HepG2 (cell line): ENCODE measurements around the gene FOXS1. TPM values are rescaled to one million over a fixed set of nuclear protein-coding genes. Genes with fewer than 3 reads are reported as not detected.
A peak's percentile ranks its signal among the peaks of the same experiment; 100 is the strongest.

Source experiments
- ATAC-seq: fragments of 200-7000 bp; cut with Tn5 transposase; 3 replicates; pipeline ENCODE4 v1.9.1; 2020; ENCODE audit warnings: mild to moderate bottlenecking, moderate library complexity
- BruUV-seq: library from RNA; stranded (reverse); fragments of 400-500 nt; replicated peaks from 2 replicates; lab custom pipeline; 2021; lab: Mats Ljungman, UMichigan
- CTCF ChIA-PET: fragments of 300-600 bp; formaldehyde crosslinking; extraction: SDS; loops from one replicate; lab custom pipeline; 2021; ENCODE audit warnings: low total read pairs, inconsistent platforms, low intra/inter-chr PET ratio; lab: Yijun Ruan, JAX
- POLR2A ChIA-PET: fragments of 350-600 bp; sonication (Branson Sonifier 250); formaldehyde crosslinking; loops from one replicate; lab custom pipeline; 2020; ENCODE audit warnings: antibody characterized with exemption, inconsistent platforms; lab: Yijun Ruan, JAX
- DNase-seq: peaks from one replicate; pipeline ENCODE4 v3.0.0-alpha.2; 2015; ENCODE audit warnings: low spot score
- FAIRE-seq: peaks from 3 replicates; lab custom pipeline; 2011; peaks lifted over from hg19 to GRCh38; lab: Jason Lieb, UNC
- H2AFZ ChIP-seq: one replicate; pipeline ENCODE4 v1.6.1; 2011; ENCODE audit warnings: low read length, inconsistent platforms
- H3K27ac ChIP-seq: fragments of 300-600 bp; 3 replicates; pipeline ENCODE4 v1.8.0; 2011; ENCODE audit warnings: mixed run types, mild to moderate bottlenecking, mixed read lengths, low read length, inconsistent platforms; ENCODE audit not compliant: insufficient read depth; ENCODE audit errors: extremely low read length
- H3K27me3 ChIP-seq, 2 experiments: fragments of 200-600 bp in 1 of 2; 2 replicates in 1 of 2; 3 replicates in 1 of 2; pipeline versions ENCODE4 v1.6.0 to v1.8.0; 2011; ENCODE audit warnings: low read length in 2 of 2, mild to moderate bottlenecking in 2 of 2, moderate library complexity in 2 of 2, inconsistent platforms in 1 of 2; ENCODE audit not compliant: insufficient read depth in 2 of 2, control insufficient read depth in 1 of 2
- H3K36me3 ChIP-seq, 2 experiments: fragments of 200-600 bp in 1 of 2; replicated peaks in 1 of 2; 2 replicates in 1 of 2; 3 replicates in 1 of 2; pipeline versions ENCODE4 v1.5.1 to v1.8.0; 2011; ENCODE audit warnings: low read length in 2 of 2, inconsistent platforms in 1 of 2; ENCODE audit not compliant: insufficient read depth in 2 of 2, control insufficient read depth in 1 of 2
- H3K4me1 ChIP-seq: 2 replicates; pipeline ENCODE4 v1.5.1; 2012; ENCODE audit warnings: low read length, inconsistent platforms; ENCODE audit not compliant: insufficient read depth
- H3K4me2 ChIP-seq: 2 replicates; pipeline ENCODE4 v1.6.0; 2011; ENCODE audit warnings: low read depth, low read length, inconsistent platforms
- H3K4me3 ChIP-seq, 3 experiments: fragments of 200-600 bp in 1 of 3; sonication (generic), shearing (Covaris generic) in 1 of 3; replicated peaks in 1 of 3; 2 replicates each; pipeline ENCODE4 v1.5.1; 2011 to 2016; ENCODE audit warnings: low read length in 3 of 3, inconsistent platforms in 2 of 3, low read depth in 2 of 3, mild to moderate bottlenecking in 2 of 3, control low read depth in 1 of 3, mixed read lengths in 1 of 3; ENCODE audit not compliant: insufficient read depth in 1 of 3
- H3K79me2 ChIP-seq: one replicate; pipeline ENCODE4 v1.6.1; 2011; ENCODE audit warnings: low read length, inconsistent platforms; ENCODE audit not compliant: insufficient read depth
- H3K9ac ChIP-seq: 2 replicates; pipeline ENCODE4 v1.6.0; 2011; ENCODE audit warnings: mild to moderate bottlenecking, low read depth, low read length, inconsistent platforms; ENCODE audit not compliant: insufficient read depth
- H3K9me3 ChIP-seq: 2 replicates; pipeline ENCODE4 v1.5.1; 2012; ENCODE audit warnings: mild to moderate bottlenecking, low read length
- H4K20me1 ChIP-seq: 2 replicates; pipeline ENCODE4 v1.6.0; 2011; ENCODE audit warnings: inconsistent platforms, mild to moderate bottlenecking, low read length, moderate library complexity; ENCODE audit not compliant: insufficient read depth
- ATF3 ChIP-seq: sonication (generic); formaldehyde crosslinking; IDR thresholded peaks from 2 replicates; pipeline ENCODE4 v1.4.0; 2020; ENCODE audit warnings: missing genetic modification reagents
- BCL3 ChIP-seq: sonication (generic); formaldehyde crosslinking; IDR thresholded peaks from 2 replicates; pipeline ENCODE4 v1.5.1; 2020; ENCODE audit warnings: mild to moderate bottlenecking, missing genetic modification reagents, moderate library complexity
- CCAR2 ChIP-seq: fragments of 200-400 bp; formaldehyde crosslinking; optimal IDR thresholded peaks from 2 replicates; pipeline ENCODE3; 2018; ENCODE audit warnings: low read depth, mild to moderate bottlenecking, low read length, moderate library complexity
- PATZ1 ChIP-seq: sonication (generic); formaldehyde crosslinking; IDR thresholded peaks from 2 replicates; pipeline ENCODE4 v1.4.0; 2020; ENCODE audit warnings: missing genetic modification reagents
- SP2 ChIP-seq: sonication (generic); formaldehyde crosslinking; IDR thresholded peaks from 2 replicates; pipeline ENCODE4 v1.5.1; 2020; ENCODE audit warnings: mild to moderate bottlenecking, missing genetic modification reagents
- TAF15 ChIP-seq: fragments of 200-400 bp; formaldehyde crosslinking; IDR thresholded peaks from one replicate; pipeline ENCODE4 v1.6.1; 2018; ENCODE audit warnings: mild to moderate bottlenecking, low read depth, low read length; ENCODE audit not compliant: poor library complexity, severe bottlenecking
- ZFP41 ChIP-seq: sonication (generic); formaldehyde crosslinking; IDR thresholded peaks from 2 replicates; pipeline ENCODE4 v1.4.0; 2020; ENCODE audit warnings: mild to moderate bottlenecking, missing genetic modification reagents, borderline replicate concordance
- ZNF318 ChIP-seq: sonication (generic); formaldehyde crosslinking; IDR thresholded peaks from 2 replicates; pipeline ENCODE4 v1.4.0; 2020; ENCODE audit warnings: mild to moderate bottlenecking, missing genetic modification reagents
- ZNF776 ChIP-seq: sonication (generic); formaldehyde crosslinking; IDR thresholded peaks from 2 replicates; pipeline ENCODE4 v1.4.0; 2020; ENCODE audit warnings: mild to moderate bottlenecking, missing genetic modification reagents
- WGBS: methylation state at CpG from one replicate; pipeline ENCODE4 v1.1.6; 2017; ENCODE audit warnings: low lambda C conversion rate; 5-methylcytosine and 5-hydroxymethylcytosine counted together
- in situ Hi-C: cut with HindIII; loops from 2 replicates; pipeline ENCODE4 v1.10.0; 2017; ENCODE audit warnings: low pct_unique_long_range_greater_than_20kb; ENCODE audit not compliant: extremely low pct_ligation_motif_present
- intact Hi-C: fragments of 100-400 bp; cut with micrococcal nuclease; formaldehyde crosslinking; loops from one replicate; pipeline ENCODE4 v1.10.0; 2022; ENCODE audit not compliant: unreplicated experiment
- polyA plus RNA-seq, 8 experiments: library from polyadenylated mRNA; depleted of rRNA in 3 of 8; stranded (reverse) in 7 of 8; unstranded in 1 of 8; fragments of >200 nt; fragmentation: Illumina TruSeq in 4 of 8; extraction: Trizol in 4 of 8; gene quantifications; 2 replicates each; pipeline versions ENCODE4 v1.2.1 to v1.2.3, GENCODE V29; 2011 to 2016; ENCODE audit warnings: low read depth in 4 of 8, missing spikeins in 1 of 8, mixed read lengths in 1 of 8; ENCODE audit not compliant: insufficient read depth in 1 of 8
- total RNA-seq, 5 experiments: library from RNA; depleted of rRNA; stranded (reverse); fragments of >200 nt; fragmentation: Illumina TruSeq; extraction: Trizol; gene quantifications; 2 replicates each; pipeline ENCODE4 v1.2.3, GENCODE V29; 2016; ENCODE audit warnings: low read depth in 1 of 5

The FOXS1 gene
- total and polyA plus RNA-seq, 2 of the 13 experiments (the other 11 are each of a cell fraction or from before 2014, with no cell fraction given), result not detected

GRCh38 chr20:31833931-31834521 is 11.4 kb downstream of the FOXS1 start:
- ChIA-PET CTCF (interaction anchor here (0.6 to 1.9 kb wide), 3 partner anchors 11 to 197 kb away, joined by 3 to 11 read pairs (median 7); no protein-coding TSS in a partner anchor), POLR2A (no interaction called here)
- no peaks in the 10 kb centered on the region for H3K9me3 ChIP-seq
- H3K4me1 ChIP-seq, result peaks cover 31% of the 10 kb centered on the region
- 36% methylated on average over 16 of the region's 20 CpGs for WGBS
- no peak for FAIRE-seq
- peak; percentile 19 for ATAC-seq
- no peak overlapping the region for H3K27ac ChIP-seq
- no peak overlapping the region for H3K4me3 ChIP-seq
- DNase-seq, result no peak
- no peaks in the 10 kb centered on the region for H4K20me1 ChIP-seq
- no peaks in the 10 kb centered on the region for H3K79me2 ChIP-seq
- in situ Hi-C loops (no loop called here), intact Hi-C loops (loop anchor here (1.0 kb wide), 1 partner anchor 12 kb away; no protein-coding TSS in a partner anchor)
- peak overlapping the region; percentile 19 for H3K4me2 ChIP-seq
- no TSS peak for BruUV-seq
- no peak overlapping the region for H2AFZ ChIP-seq
- peaks cover 0 to 6% of the 10 kb centered on the region in 2 experiments; a peak in 3 of 5 replicates for H3K27me3 ChIP-seq
- no peaks in the 10 kb centered on the region for H3K36me3 ChIP-seq
- H3K9ac ChIP-seq, result no peak overlapping the region
- TF ChIP-seq TAF15 (peak; percentile 33), ZNF318 (no peak), ZFP41 (CRISPR knock-in tag) (no peak), CCAR2 (no peak), SP2 (CRISPR knock-in tag) (no peak), PATZ1 (CRISPR knock-in tag) (0 out of 2 replicates have a peak, but pooled peaks have one; percentile 25), BCL3 (CRISPR knock-in tag) (no peak), ZNF776 (CRISPR knock-in tag) (0 out of 2 replicates have a peak, but pooled peaks have one; percentile 27), ATF3 (CRISPR knock-in tag) (no peak)
